Body of pancreas (tissue), 4 donors: Measurements from ENCODE around the gene ADRA2C.

ENCODE experiments used
- POLR2A ChIP-seq, 3 donors: fragments of 450-650 bp; IDR thresholded peaks; one replicate each; pipeline ENCODE4 v1.6.1; 2016; ENCODE audit warnings: antibody characterized with exemption in 3 of 3, mild to moderate bottlenecking in 2 of 3
- TF ChIP-seq, protein P1 (sequence below), 7 experiments: fragments of 450-650 bp in 4 of 7; fragments of 200-600 bp in 3 of 7; sonication (generic) in 3 of 7; IDR thresholded peaks; one replicate each; pipeline ENCODE4 v1.5.1; 2016 to 2019; ENCODE audit warnings: antibody characterized with exemption in 7 of 7

DNA sequence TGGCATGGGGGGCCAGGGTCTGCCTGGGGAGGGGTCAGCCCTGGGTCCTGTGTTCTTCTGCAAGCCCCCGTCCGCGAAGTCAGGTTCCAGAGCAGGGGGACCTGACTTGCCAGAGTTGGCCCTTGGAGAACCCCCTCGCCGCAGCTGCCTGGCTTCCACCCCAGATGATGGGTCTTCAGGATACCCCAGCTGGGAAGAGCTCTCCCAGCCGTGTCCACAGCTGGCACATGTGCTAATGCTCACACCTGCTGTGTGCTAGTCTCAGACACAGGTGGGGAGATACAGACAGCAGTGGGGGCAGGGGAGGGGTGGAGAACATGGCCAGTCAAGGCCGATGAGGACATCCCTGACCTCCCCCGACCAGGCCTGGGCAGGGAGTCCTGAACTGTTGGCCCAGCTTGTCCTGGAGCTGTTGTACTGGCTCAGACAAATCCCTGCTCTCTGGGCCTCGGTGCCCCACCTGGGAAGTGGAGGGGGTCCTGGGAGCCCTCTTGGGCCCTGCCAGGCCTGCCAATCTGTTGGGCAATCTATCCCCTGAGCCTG lies 3.5 kb downstream of the ADRA2C start:
- TF ChIP-seq POLR2A (IDR thresholded peaks at IDR 0.05), result no peak
- TF ChIP-seq, protein P1, sequence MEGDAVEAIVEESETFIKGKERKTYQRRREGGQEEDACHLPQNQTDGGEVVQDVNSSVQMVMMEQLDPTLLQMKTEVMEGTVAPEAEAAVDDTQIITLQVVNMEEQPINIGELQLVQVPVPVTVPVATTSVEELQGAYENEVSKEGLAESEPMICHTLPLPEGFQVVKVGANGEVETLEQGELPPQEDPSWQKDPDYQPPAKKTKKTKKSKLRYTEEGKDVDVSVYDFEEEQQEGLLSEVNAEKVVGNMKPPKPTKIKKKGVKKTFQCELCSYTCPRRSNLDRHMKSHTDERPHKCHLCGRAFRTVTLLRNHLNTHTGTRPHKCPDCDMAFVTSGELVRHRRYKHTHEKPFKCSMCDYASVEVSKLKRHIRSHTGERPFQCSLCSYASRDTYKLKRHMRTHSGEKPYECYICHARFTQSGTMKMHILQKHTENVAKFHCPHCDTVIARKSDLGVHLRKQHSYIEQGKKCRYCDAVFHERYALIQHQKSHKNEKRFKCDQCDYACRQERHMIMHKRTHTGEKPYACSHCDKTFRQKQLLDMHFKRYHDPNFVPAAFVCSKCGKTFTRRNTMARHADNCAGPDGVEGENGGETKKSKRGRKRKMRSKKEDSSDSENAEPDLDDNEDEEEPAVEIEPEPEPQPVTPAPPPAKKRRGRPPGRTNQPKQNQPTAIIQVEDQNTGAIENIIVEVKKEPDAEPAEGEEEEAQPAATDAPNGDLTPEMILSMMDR (IDR thresholded peaks at IDR 0.05), result no peak
